HL-60 (cell line): ENCODE data around the gene CCDC9.

Experiments used
- DNase-seq, 2 experiments: peaks; one replicate each; pipeline ENCODE4 v3.0.0-alpha.2; 2010 to 2020; ENCODE audit warnings: low read depth in 1 of 2, low spot score in 1 of 2
- H3K27ac ChIP-seq: fragments of 250-450 bp; sonication (Bioruptor Pico); replicated peaks from 2 replicates; pipeline ENCODE4 v1.5.1; 2020; ENCODE audit warnings: mild to moderate bottlenecking, moderate library complexity
- H3K27me3 ChIP-seq: fragments of 250-450 bp; sonication (Bioruptor Pico); 2 replicates; pipeline ENCODE4 v1.5.1; 2021; ENCODE audit warnings: mild to moderate bottlenecking, moderate library complexity; ENCODE audit not compliant: insufficient read depth, poor library complexity, severe bottlenecking
- H3K4me3 ChIP-seq: replicated peaks from 2 replicates; pipeline ENCODE4 v1.5.1; 2011; ENCODE audit warnings: mild to moderate bottlenecking, control low read depth, low read length; ENCODE audit not compliant: insufficient read depth
- GABPA ChIP-seq: IDR thresholded peaks from 2 replicates; pipeline ENCODE4 v1.6.1; 2012; ENCODE audit warnings: low read depth
- POLR2AphosphoS5 ChIP-seq: IDR thresholded peaks from 2 replicates; pipeline ENCODE4 v1.6.1; 2012; ENCODE audit warnings: low read depth
- REST ChIP-seq: IDR thresholded peaks from 2 replicates; pipeline ENCODE4 v1.6.1; 2012; ENCODE audit warnings: low read depth; ENCODE audit not compliant: insufficient replicate concordance
- SPI1 ChIP-seq: IDR thresholded peaks from 2 replicates; pipeline ENCODE4 v1.6.1; 2012; ENCODE audit warnings: low read depth, mild to moderate bottlenecking, borderline replicate concordance
- TF ChIP-seq, protein P1 (sequence below): IDR thresholded peaks from one replicate; pipeline ENCODE4 v1.5.1; 2011; ENCODE audit warnings: low read length, control low read depth, inconsistent platforms; ENCODE audit not compliant: insufficient read depth

The CCDC9 gene

GRCh38 chr19:47273313-47274070 lies 17.2 kb downstream of the CCDC9 start:
- H3K27ac ChIP-seq, result peak overlapping the region; percentile 96
- H3K27me3 ChIP-seq, result no peaks in the 10 kb centered on the region
- TF ChIP-seq REST, result peak; percentile 38
- TF ChIP-seq, protein P1, sequence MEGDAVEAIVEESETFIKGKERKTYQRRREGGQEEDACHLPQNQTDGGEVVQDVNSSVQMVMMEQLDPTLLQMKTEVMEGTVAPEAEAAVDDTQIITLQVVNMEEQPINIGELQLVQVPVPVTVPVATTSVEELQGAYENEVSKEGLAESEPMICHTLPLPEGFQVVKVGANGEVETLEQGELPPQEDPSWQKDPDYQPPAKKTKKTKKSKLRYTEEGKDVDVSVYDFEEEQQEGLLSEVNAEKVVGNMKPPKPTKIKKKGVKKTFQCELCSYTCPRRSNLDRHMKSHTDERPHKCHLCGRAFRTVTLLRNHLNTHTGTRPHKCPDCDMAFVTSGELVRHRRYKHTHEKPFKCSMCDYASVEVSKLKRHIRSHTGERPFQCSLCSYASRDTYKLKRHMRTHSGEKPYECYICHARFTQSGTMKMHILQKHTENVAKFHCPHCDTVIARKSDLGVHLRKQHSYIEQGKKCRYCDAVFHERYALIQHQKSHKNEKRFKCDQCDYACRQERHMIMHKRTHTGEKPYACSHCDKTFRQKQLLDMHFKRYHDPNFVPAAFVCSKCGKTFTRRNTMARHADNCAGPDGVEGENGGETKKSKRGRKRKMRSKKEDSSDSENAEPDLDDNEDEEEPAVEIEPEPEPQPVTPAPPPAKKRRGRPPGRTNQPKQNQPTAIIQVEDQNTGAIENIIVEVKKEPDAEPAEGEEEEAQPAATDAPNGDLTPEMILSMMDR, result no peak
- TF ChIP-seq GABPA, result peak; percentile 35; the same call in 1 of the 2 replicates
- TF ChIP-seq SPI1, result no peak
- peak overlapping the region; percentile 57 for H3K4me3 ChIP-seq
- peak; percentile 87 to 95 for DNase-seq

- TF ChIP-seq POLR2AphosphoS5 (peak; percentile 68; the same call in 1 of the 2 replicates), REST (no peak)
- TF ChIP-seq, protein P1, result no peak
- peak within 1 kb of the TSS; percentile 57 for H3K4me3 ChIP-seq
- no peaks in the 10 kb centered on the region for H3K27me3 ChIP-seq
- H3K27ac ChIP-seq, result peak within 1 kb of the TSS; percentile 96
- peak; percentile 87 to 97 for DNase-seq
Observed at GRCh38 chr19:47274071-47274890, 18.0 kb downstream of the CCDC9 start, which contains the start of gene INAFM1. INAFM1 (plus strand) TSS chr19:47274885; CDS start chr19:47274920, 35 bp downstream.

- TF ChIP-seq POLR2AphosphoS5 (no peak), REST (no peak), SPI1 (peak; percentile 45; the same call in 1 of the 2 replicates), GABPA (no peak)
- TF ChIP-seq, protein P1, result no peak
- DNase-seq, result no peak
- H3K4me3 ChIP-seq, result peak overlapping the region; percentile 57
- no peak overlapping the region for H3K27ac ChIP-seq
- no peaks in the 10 kb centered on the region for H3K27me3 ChIP-seq
Observed at GRCh38 chr19:47274891-47275761, 18.8 kb downstream of the CCDC9 start.
